Heart right ventricle (tissue), 16 donors: Measurements from ENCODE around the gene SHISA5. TPM values are rescaled to one million over a fixed set of nuclear protein-coding genes. Genes with fewer than 3 reads are reported as not detected.
A peak's percentile ranks its signal among the peaks of the same experiment; 100 is the strongest.
"Not testable (repeated sequence)": the region's sequence is repeated elsewhere in the genome, so short reads cannot be mapped to it uniquely, and the experiment has no call there.

Experiments
- ATAC-seq, 8 donors: fragments of 200-7000 bp; cut with Tn5 transposase; one replicate each; pipeline ENCODE4 v1.9.1; 2020; ENCODE audit warnings: mild to moderate bottlenecking in 8 of 8, moderate library complexity in 8 of 8, moderate number of reproducible peaks in 1 of 8
- DNase-seq, 2 donors: peaks; one replicate each; pipeline ENCODE4 v3.0.0-alpha.2; 2020
- H3K27ac ChIP-seq, 10 donors: fragments of 200-600 bp; sonication (generic) in 2 of 10; one replicate each; pipeline versions ENCODE4 v1.5.0 to v1.8.0; 2020 to 2022; ENCODE audit warnings: mild to moderate bottlenecking in 3 of 10
- H3K27me3 ChIP-seq, 7 donors: fragments of 200-600 bp; one replicate each; pipeline ENCODE4 v1.8.0; 2021 to 2022; ENCODE audit warnings: mild to moderate bottlenecking in 2 of 7
- H3K36me3 ChIP-seq, 9 donors: fragments of 200-600 bp; sonication (generic) in 1 of 9; one replicate each; pipeline versions ENCODE4 v1.5.0 to v1.8.0; 2020 to 2022; ENCODE audit warnings: mild to moderate bottlenecking in 2 of 9
- H3K4me1 ChIP-seq, 9 donors: fragments of 200-600 bp; sonication (generic) in 1 of 9; one replicate each; pipeline versions ENCODE4 v1.5.0 to v1.8.0; 2020 to 2022; ENCODE audit warnings: mild to moderate bottlenecking in 4 of 9
- H3K4me3 ChIP-seq, 10 donors: fragments of 200-600 bp; sonication (generic) in 2 of 10; one replicate each; pipeline versions ENCODE4 v1.5.0 to v1.8.0; 2020 to 2022; ENCODE audit warnings: mild to moderate bottlenecking in 7 of 10, moderate library complexity in 2 of 10
- H3K9me3 ChIP-seq, 11 donors: fragments of 200-600 bp in 10 of 11; sonication (generic) in 2 of 11; one replicate each; pipeline versions ENCODE4 v1.5.0 to v1.8.0; 2013 to 2022; ENCODE audit warnings: mild to moderate bottlenecking in 2 of 11, control low read depth in 1 of 11, moderate library complexity in 1 of 11
- CTCF ChIP-seq, 9 donors: fragments of 200-600 bp; sonication (generic) in 2 of 9; IDR thresholded peaks; one replicate each; pipeline versions ENCODE4 v1.5.0 to v1.8.0; 2021 to 2022; ENCODE audit warnings: antibody characterized with exemption in 9 of 9, mild to moderate bottlenecking in 5 of 9, moderate library complexity in 1 of 9
- WGBS, 2 donors: extraction: QIAGEN DNeasy Blood & Tissue Kit; methylation state at CpG; one replicate each; pipeline ENCODE4 v1.1.7; 2013; ENCODE audit warnings: inconsistent platforms in 1 of 2; 5-methylcytosine and 5-hydroxymethylcytosine counted together
- intact Hi-C, 10 donors: fragments of 100-400 bp; cut with DNase I; formaldehyde crosslinking; loops; one replicate each; pipeline versions ENCODE4 v1.11.1 to v1.14.2; 2022
- polyA plus RNA-seq, 2 donors: library from polyadenylated mRNA; stranded (reverse); fragments of 200-250 nt; gene quantifications; one replicate each; pipeline ENCODE4 v1.2.3, GENCODE V29; 2013
- total RNA-seq, 10 donors: library from RNA; stranded (reverse); fragmentation: NEBNext Ultra II Directional in 3 of 10; extraction: Animal tissue kit (Norgen Biotek cat#: 25700) in 3 of 10; gene quantifications; one replicate each; pipeline versions ENCODE4 v1.2.1 to v1.2.4, GENCODE V29; 2021 to 2023
- donor health status: Arrhythmogenic right ventricular cardiomyopathy.
- donor health status: ischemic (EF 13 %, LVEDD 7.1; RV severe dilation, severe dysfunction).
- donor health status: healthy with polysubstance abuse.
- donor health status: DM: no; HTN: yes; CAD: no.
- donor health status: DM: no; HTN: no; CAD: no.
- donor health status: ischemic (EF 25% LVEDD 6.9; RV normal size, moderate dysfunction).
- donor health status: ischemic (EF 25% LVEDD 5.7; RV mildly dilated, moderate dysfunction).
- donor health status: healthy.
- donor health status: DM: yes; HTN: yes; CAD: no.
- donor health status: Ischemic cardiomyopathy.
- donor health status: ischemic (EF 35%, LVEDD 5.7; RV mildly dilated, moderate dysfunction).
- donor health status: nonischemic (EF 11% LVEDD 7.7; RV severe dilation, severe dysfunction).
- donor health status: DM: yes; HTN: yes; CAD: no.
- donor health status: PGD.
- donor health status: ischemic (EF 29% LVEDD 5.4; RV normal size, mild dysfunction).
- donor health status: nonischemic (EF 23%, LVEDD 6.1; RV moderate dilation, normal function).

The SHISA5 gene
- total and polyA plus RNA-seq, 12 donors, result 34.6 to 95.3 (median 52.9) TPM

- no peak for ATAC-seq
- H3K9me3 ChIP-seq, result no peaks in the 10 kb centered on the region
- no peak overlapping the region for H3K4me3 ChIP-seq
- DNase-seq, result no peak
- peaks cover 19 to 44% (median 37%) of the 10 kb centered on the region in 9 donors for H3K4me1 ChIP-seq
- peak overlapping the region in 2 of 10 donors; percentile 96 for H3K27ac ChIP-seq
- peaks cover 0 to 70% (median 18%) of the 10 kb centered on the region in 9 donors for H3K36me3 ChIP-seq
- H3K27me3 ChIP-seq, result no peaks in the 10 kb centered on the region
- WGBS, 2 donors, result 82 to 95% methylated on average over 9 of the region's 9 CpGs
- no peak for TF ChIP-seq CTCF (IDR thresholded peaks at IDR 0.05)
- intact Hi-C loops, result loop anchor here in 7 of 10 donors (2.0 to 10.0 kb wide), 7 partner anchors 41 to 221 kb away; partner anchors contain the start of genes NCKIPSD (in 1 of the 7), SHISA5 (in 1 of the 7) and SLC26A6 (in 1 of the 7)
These were observed 40.3 kb downstream of the SHISA5 start for GRCh38 chr3:48463703-48464102.

DNA sequence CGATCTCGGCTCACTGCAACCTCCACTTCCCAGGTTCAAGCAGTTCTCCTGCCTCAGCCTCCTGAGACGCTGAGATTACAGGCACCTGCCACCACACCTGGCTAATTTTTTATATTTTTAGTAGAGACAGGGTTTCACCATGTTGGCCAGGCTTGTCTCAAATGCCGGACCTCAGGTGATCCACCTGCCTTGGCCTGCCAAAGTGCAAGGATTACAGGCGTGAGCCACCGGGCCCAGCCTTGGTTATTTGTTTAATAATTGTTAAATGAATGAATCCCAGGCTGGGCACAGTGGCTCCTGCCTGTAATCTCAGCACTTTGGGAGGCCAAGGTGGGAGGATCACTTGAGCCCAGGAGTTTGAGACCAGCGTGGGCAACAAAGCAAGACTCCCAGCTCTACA, 42.2 kb downstream of the SHISA5 start:
- Histone ChIP-seq H3K36me3 (peaks cover 0 to 70% (median 25%) of the 10 kb centered on the region in 9 donors), H3K4me1 (peaks cover 7 to 25% (median 17%) of the 10 kb centered on the region in 9 donors)
- H3K27ac ChIP-seq, H3K27me3 ChIP-seq, H3K9me3 ChIP-seq, H3K4me3 ChIP-seq, ATAC-seq, DNase-seq: not testable (repeated sequence)
- intact Hi-C loops, result loop anchor here in 4 of 10 donors (5.0 to 10.0 kb wide), 4 partner anchors 46 to 223 kb away; partner anchors contain the start of genes NCKIPSD (in 1 of the 4) and SLC26A6 (in 1 of the 4)
- 91 to 93% methylated on average over 7 of the region's 7 CpGs for WGBS, 2 donors

- Histone ChIP-seq H3K36me3 (peaks cover 0 to 81% (median 25%) of the 10 kb centered on the region in 9 donors), H3K4me3 (no peak overlapping the region), H3K4me1 (peaks cover 2 to 12% (median 10%) of the 10 kb centered on the region in 9 donors), H3K9me3 (no peaks in the 10 kb centered on the region), H3K27ac (no peak overlapping the region), H3K27me3 (no peaks in the 10 kb centered on the region)
- 89 to 93% methylated on average over 3 of the region's 3 CpGs for WGBS, 2 donors
- TF ChIP-seq CTCF (IDR thresholded peaks at IDR 0.05), result no peak
- no peak for DNase-seq
- intact Hi-C loops, result loop anchor here in 4 of 10 donors (5.0 to 10.0 kb wide), 4 partner anchors 47 to 224 kb away; partner anchors contain the start of genes NCKIPSD (in 1 of the 4) and SLC26A6 (in 1 of the 4)
- no peak for ATAC-seq
These were observed 43.5 kb downstream of the SHISA5 start for GRCh38 chr3:48460517-48460902.

GRCh38 chr3:48459773-48460516, 44.0 kb downstream of the SHISA5 start:
- TF ChIP-seq CTCF (IDR thresholded peaks at IDR 0.05), result no peak
- Histone ChIP-seq H3K4me3 (no peak overlapping the region), H3K27me3 (no peaks in the 10 kb centered on the region), H3K9me3 (no peaks in the 10 kb centered on the region), H3K36me3 (peaks cover 0 to 86% (median 28%) of the 10 kb centered on the region in 9 donors), H3K27ac (no peak overlapping the region), H3K4me1 (peaks cover 2 to 7% (median 5%) of the 10 kb centered on the region in 9 donors)
- ATAC-seq, result no peak
- intact Hi-C loops, result loop anchor here in 5 of 10 donors (5.0 to 10.0 kb wide), 5 partner anchors 47 to 225 kb away; partner anchors contain the start of genes NCKIPSD (in 1 of the 5) and SLC26A6 (in 1 of the 5)
- WGBS, 2 donors, result 67 to 73% methylated on average over 7 of the region's 7 CpGs
- DNase-seq, result no peak
